IMR-90 (cell line): Measurements from ENCODE around the gene CCDC71. TPM values are rescaled to one million over a fixed set of nuclear protein-coding genes. Genes with fewer than 3 reads are reported as not detected.
A peak's percentile ranks its signal among the peaks of the same experiment; 100 is the strongest.

Experiments
- ATAC-seq: fragments of 200-7000 bp; cut with Tn5 transposase; 2 replicates; pipeline ENCODE4 v1.9.1; 2020; ENCODE audit warnings: low read depth, mild to moderate bottlenecking, moderate library complexity
- BruUV-seq: library from RNA; stranded (reverse); fragments of 400-500 nt; replicated peaks from 2 replicates; lab custom pipeline; 2021; lab: Mats Ljungman, UMichigan
- CTCF ChIA-PET: fragments of 300-600 bp; formaldehyde crosslinking; extraction: SDS; loops from one replicate; lab custom pipeline; 2021; ENCODE audit warnings: antibody characterized with exemption; lab: Yijun Ruan, JAX
- POLR2A ChIA-PET: fragments of 300-600 bp; sonication (Branson Sonifier 250); formaldehyde crosslinking; loops from one replicate; lab custom pipeline; 2022; ENCODE audit warnings: antibody characterized with exemption; ENCODE audit not compliant: unreplicated experiment; lab: Charles Lee
- DNase-seq: peaks from one replicate; pipeline ENCODE4 v3.0.0; 2013
- H2AFZ ChIP-seq: replicated peaks from 2 replicates; pipeline ENCODE3; 2013; ENCODE audit warnings: low read length, mild to moderate bottlenecking; ENCODE audit not compliant: poor library complexity
- H2AK5ac ChIP-seq: 2 replicates; pipeline ENCODE4 v1.6.1; 2013; ENCODE audit warnings: low read depth, low read length, inconsistent platforms
- H2AK9ac ChIP-seq: replicated peaks from 2 replicates; pipeline ENCODE3; 2013; ENCODE audit warnings: mild to moderate bottlenecking, low read depth, low read length, moderate library complexity; ENCODE audit not compliant: poor library complexity
- H2BK120ac ChIP-seq: 2 replicates; pipeline ENCODE4 v1.6.1; 2013; ENCODE audit warnings: low read depth, low read length, inconsistent platforms
- H2BK15ac ChIP-seq: 3 replicates; pipeline ENCODE4 v1.6.1; 2013; ENCODE audit warnings: low read depth, low read length, inconsistent platforms
- H2BK20ac ChIP-seq: 2 replicates; pipeline ENCODE4 v1.6.1; 2013; ENCODE audit warnings: low read depth, mild to moderate bottlenecking, inconsistent platforms, low read length, moderate library complexity
- H2BK5ac ChIP-seq: 2 replicates; pipeline ENCODE4 v1.6.1; 2013; ENCODE audit warnings: mild to moderate bottlenecking, low read depth, low read length, inconsistent platforms; ENCODE audit not compliant: poor library complexity, severe bottlenecking
- H3K14ac ChIP-seq: replicated peaks from 2 replicates; pipeline ENCODE4 v1.6.1; 2013; ENCODE audit warnings: low read depth, low read length, inconsistent platforms
- H3K18ac ChIP-seq: 2 replicates; pipeline ENCODE4 v1.6.1; 2013; ENCODE audit warnings: low read depth, low read length, control low read depth
- H3K23ac ChIP-seq: 2 replicates; pipeline ENCODE4 v1.6.1; 2013; ENCODE audit warnings: low read depth, low read length, inconsistent platforms
- H3K27ac ChIP-seq: 2 replicates; pipeline ENCODE4 v1.5.1; 2013; ENCODE audit warnings: mild to moderate bottlenecking, control low read depth, low read length; ENCODE audit not compliant: insufficient read depth
- H3K27me3 ChIP-seq: 2 replicates; pipeline ENCODE4 v1.6.1; 2013; ENCODE audit warnings: low read length; ENCODE audit not compliant: control insufficient read depth, insufficient read depth
- H3K36me3 ChIP-seq: 2 replicates; pipeline ENCODE4 v1.6.1; 2013; ENCODE audit warnings: low read length, mixed read lengths; ENCODE audit not compliant: control insufficient read depth, insufficient read depth
- H3K4ac ChIP-seq: 2 replicates; pipeline ENCODE4 v1.6.1; 2013; ENCODE audit warnings: low read depth, low read length, inconsistent platforms
- H3K4me1 ChIP-seq: 2 replicates; pipeline ENCODE4 v1.6.1; 2013; ENCODE audit warnings: low read length, mixed read lengths; ENCODE audit not compliant: control insufficient read depth, insufficient read depth
- H3K4me2 ChIP-seq: 2 replicates; pipeline ENCODE4 v1.6.1; 2013; ENCODE audit warnings: low read depth, mild to moderate bottlenecking, control low read depth, low read length, moderate library complexity
- H3K4me3 ChIP-seq: 2 replicates; pipeline ENCODE4 v1.5.1; 2013; ENCODE audit warnings: low read depth, mild to moderate bottlenecking, control low read depth, low read length, moderate library complexity; ENCODE audit not compliant: insufficient read depth
- H3K56ac ChIP-seq: 2 replicates; pipeline ENCODE4 v1.6.1; 2013; ENCODE audit warnings: low read length, inconsistent platforms; ENCODE audit not compliant: insufficient read depth; ENCODE audit errors: extremely low read depth
- H3K79me1 ChIP-seq, 2 experiments: 2 replicates each; pipeline ENCODE4 v1.6.1; 2013; ENCODE audit warnings: low read length in 2 of 2, inconsistent platforms in 1 of 2, low read depth in 1 of 2
- H3K9ac ChIP-seq: 2 replicates; pipeline ENCODE4 v1.6.1; 2013; ENCODE audit warnings: low read depth, low read length, control low read depth
- H3K9me1 ChIP-seq: 2 replicates; pipeline ENCODE4 v1.6.1; 2013; ENCODE audit warnings: low read length, inconsistent platforms; ENCODE audit not compliant: insufficient read depth
- H3K9me3 ChIP-seq: 2 replicates; pipeline ENCODE4 v1.6.1; 2013; ENCODE audit warnings: low read length; ENCODE audit not compliant: control insufficient read depth, insufficient read depth
- H4K20me1 ChIP-seq: 2 replicates; pipeline ENCODE4 v1.6.1; 2013; ENCODE audit warnings: low read length, inconsistent platforms; ENCODE audit not compliant: insufficient read depth
- H4K5ac ChIP-seq: 2 replicates; pipeline ENCODE4 v1.6.1; 2013; ENCODE audit warnings: mild to moderate bottlenecking, low read depth, low read length, control low read depth
- H4K8ac ChIP-seq, 2 experiments: 2 replicates each; pipeline ENCODE4 v1.6.1; 2013; ENCODE audit warnings: low read depth in 2 of 2, low read length in 2 of 2, control low read depth in 1 of 2, inconsistent platforms in 1 of 2
- H4K91ac ChIP-seq: 2 replicates; pipeline ENCODE4 v1.6.1; 2013; ENCODE audit warnings: low read depth, low read length, inconsistent platforms; ENCODE audit not compliant: insufficient read depth
- BHLHE40 ChIP-seq: fragments of 150-350 bp; IDR thresholded peaks from 2 replicates; pipeline ENCODE4 v1.6.1; 2016; ENCODE audit warnings: mild to moderate bottlenecking, low read depth, low read length
- CEBPB ChIP-seq: IDR thresholded peaks from 2 replicates; pipeline ENCODE4 v1.6.1; 2012; ENCODE audit warnings: low read depth, low read length, improper control_type of control experiment
- CHD1 ChIP-seq: IDR thresholded peaks from 2 replicates; pipeline ENCODE4 v1.6.1; 2012; ENCODE audit warnings: low read depth, low read length, improper control_type of control experiment
- CTCF ChIP-seq: conservative IDR thresholded peaks from 2 replicates; pipeline ENCODE4 v1.5.1; 2012; ENCODE audit warnings: mild to moderate bottlenecking, low read depth, low read length, improper control_type of control experiment
- FOS ChIP-seq: fragments of 150-350 bp; IDR thresholded peaks from 2 replicates; pipeline ENCODE4 v1.6.1; 2016; ENCODE audit warnings: low read depth, low read length
- MAFK ChIP-seq: IDR thresholded peaks from 2 replicates; pipeline ENCODE4 v1.6.1; 2012; ENCODE audit warnings: low read depth, low read length, improper control_type of control experiment
- MAZ ChIP-seq: IDR thresholded peaks from 2 replicates; pipeline ENCODE4 v1.6.1; 2012; ENCODE audit warnings: low read depth, mild to moderate bottlenecking, low read length, improper control_type of control experiment, moderate library complexity, borderline replicate concordance
- MXI1 ChIP-seq: IDR thresholded peaks from 2 replicates; pipeline ENCODE4 v1.6.1; 2012; ENCODE audit warnings: low read depth, mild to moderate bottlenecking, low read length, moderate library complexity, borderline replicate concordance
- NFE2L2 ChIP-seq: fragments of 150-350 bp; IDR thresholded peaks from 2 replicates; pipeline ENCODE4 v1.6.1; 2016; ENCODE audit warnings: low read depth, mild to moderate bottlenecking, low read length
- POLR2A ChIP-seq: IDR thresholded peaks from 2 replicates; pipeline ENCODE4 v1.6.1; 2012; ENCODE audit warnings: mild to moderate bottlenecking, low read depth, low read length
- RAD21 ChIP-seq: IDR thresholded peaks from 2 replicates; pipeline ENCODE4 v1.6.1; 2012; ENCODE audit warnings: low read length, improper control_type of control experiment
- RCOR1 ChIP-seq: IDR thresholded peaks from 2 replicates; pipeline ENCODE4 v1.6.1; 2012; ENCODE audit warnings: mild to moderate bottlenecking, low read length, improper control_type of control experiment; ENCODE audit not compliant: insufficient replicate concordance
- RFX5 ChIP-seq: IDR thresholded peaks from 2 replicates; pipeline ENCODE4 v1.8.0; 2012; ENCODE audit warnings: low read depth, mild to moderate bottlenecking, low read length, moderate library complexity
- SMC3 ChIP-seq: fragments of 150-350 bp; IDR thresholded peaks from 2 replicates; pipeline ENCODE4 v1.6.1; 2016; ENCODE audit warnings: low read depth, mild to moderate bottlenecking, antibody characterized with exemption, low read length, moderate library complexity
- WGBS, 2 experiments: methylation state at CpG; one replicate each; pipeline versions ENCODE4 v1.1.5 to v1.1.7; 2013; ENCODE audit warnings: missing lambda C conversion rate in 2 of 2; ENCODE audit not compliant: insufficient read length in 1 of 2; ENCODE audit errors: extremely low coverage in 2 of 2; 5-methylcytosine and 5-hydroxymethylcytosine counted together
- dilution Hi-C: fragments of 300-500 bp; cut with HindIII; formaldehyde crosslinking; loops from one replicate; pipeline ENCODE4 v1.14.3; 2018; ENCODE audit warnings: low sequenced_read_pairs; ENCODE audit not compliant: unreplicated experiment
- in situ Hi-C: fragments of 300-500 bp; cut with MboI; formaldehyde crosslinking; loops from 3 replicates; pipeline ENCODE4 v1.14.3; 2019; ENCODE audit warnings: low sequenced_read_pairs, inconsistent platforms, mixed read lengths
- intact Hi-C: fragments of 100-400 bp; cut with micrococcal nuclease; formaldehyde crosslinking; loops from 2 replicates; pipeline ENCODE4 v1.10.0; 2022
- polyA plus RNA-seq, 3 experiments: library from polyadenylated mRNA; depleted of rRNA; stranded (reverse); fragments of >200 nt; gene quantifications; 2 replicates each; pipeline ENCODE4 v1.2.3, GENCODE V29; 2012; ENCODE audit warnings: low replicate concordance in 1 of 3
- total RNA-seq: library from RNA; depleted of rRNA; stranded (reverse); fragments of >200 nt; gene quantifications from 2 replicates; pipeline ENCODE4 v1.2.3, GENCODE V29; 2012
- TF ChIP-seq, protein P1 (sequence below): fragments of 150-350 bp; IDR thresholded peaks from 2 replicates; pipeline ENCODE4 v1.6.1; 2017; ENCODE audit warnings: mild to moderate bottlenecking, antibody characterized with exemption, low read length, low read depth

CCDC71 gene
- total and polyA plus RNA-seq, 2 of the 4 experiments (the other 2 are of a cell fraction), result 29.4 to 35.9 TPM

- H4K91ac ChIP-seq, result no peak overlapping the region
- no peaks in the 10 kb centered on the region for H3K9me1 ChIP-seq
- no peak overlapping the region for H4K5ac ChIP-seq
- H2AFZ ChIP-seq, result peak overlapping the region; percentile 90
- H2BK5ac ChIP-seq, result peak overlapping the region; percentile 48
- BruUV-seq, result no TSS peak
- no peak overlapping the region for H3K23ac ChIP-seq
- H3K9ac ChIP-seq, result no peak overlapping the region
- ChIA-PET CTCF (no interaction called here), POLR2A (no interaction called here)
- H3K14ac ChIP-seq, result no peak overlapping the region
- H2BK120ac ChIP-seq, result 0 out of 2 replicates have a peak overlapping the region, but pooled peaks have one; percentile 4
- dilution Hi-C loops, result no loop called here
- peaks cover 1% of the 10 kb centered on the region; the same call in 1 of the 2 replicates for H3K27me3 ChIP-seq
- no peak overlapping the region for H2BK20ac ChIP-seq
- intact Hi-C loops, result no loop called here
- no peaks in the 10 kb centered on the region for H3K36me3 ChIP-seq
- no peak overlapping the region for H2BK15ac ChIP-seq
- peak overlapping the region; percentile 75 for H3K4ac ChIP-seq
- DNase-seq (peak; percentile 24), ATAC-seq (0 out of 2 replicates have a peak, but pooled peaks have one; percentile 17)
- no peak overlapping the region for H3K18ac ChIP-seq
- H4K8ac ChIP-seq, result peak overlapping the region in 1 of 2 experiments; percentile 74; a peak in 3 of 4 replicates
- peak overlapping the region; percentile 21; the same call in 1 of the 2 replicates for H3K27ac ChIP-seq
- in situ Hi-C loops, result no loop called here
- H3K4me2 ChIP-seq, result no peak overlapping the region
- H3K56ac ChIP-seq, result no peak overlapping the region; the same call in 1 of the 2 replicates
- WGBS, 2 experiments, result 19% methylated on average over 14 of the region's 53 CpGs; no CpG with 5 or more reads in 1 of the 2 experiments
- H2AK5ac ChIP-seq, result 0 out of 2 replicates have a peak overlapping the region, but pooled peaks have one; percentile 39
- no peaks in the 10 kb centered on the region for H3K9me3 ChIP-seq
- no peaks in the 10 kb centered on the region for H4K20me1 ChIP-seq
- H3K79me1 ChIP-seq, result no peaks in the 10 kb centered on the region
- H2AK9ac ChIP-seq, result no peak overlapping the region
- H3K4me3 ChIP-seq, result no peak overlapping the region
- no peaks in the 10 kb centered on the region for H3K4me1 ChIP-seq
- no peak for TF ChIP-seq RCOR1
- no peak for TF ChIP-seq FOS
- TF ChIP-seq NFE2L2, result no peak
- TF ChIP-seq CTCF, result no peak
- TF ChIP-seq BHLHE40, result no peak; the same call in 1 of the 2 replicates
- TF ChIP-seq RAD21, result no peak
- TF ChIP-seq RFX5, result no peak
- TF ChIP-seq MAZ, result no peak
- no peak for TF ChIP-seq MAFK
- no peak for TF ChIP-seq CEBPB
- no peak for TF ChIP-seq POLR2A
- TF ChIP-seq, protein P1, sequence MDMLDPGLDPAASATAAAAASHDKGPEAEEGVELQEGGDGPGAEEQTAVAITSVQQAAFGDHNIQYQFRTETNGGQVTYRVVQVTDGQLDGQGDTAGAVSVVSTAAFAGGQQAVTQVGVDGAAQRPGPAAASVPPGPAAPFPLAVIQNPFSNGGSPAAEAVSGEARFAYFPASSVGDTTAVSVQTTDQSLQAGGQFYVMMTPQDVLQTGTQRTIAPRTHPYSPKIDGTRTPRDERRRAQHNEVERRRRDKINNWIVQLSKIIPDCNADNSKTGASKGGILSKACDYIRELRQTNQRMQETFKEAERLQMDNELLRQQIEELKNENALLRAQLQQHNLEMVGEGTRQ, result no peak
- no peak for TF ChIP-seq CHD1
- no peak for TF ChIP-seq MXI1
- TF ChIP-seq SMC3, result no peak
Measured at GRCh38 chr3:49199239-49199899, 33.2 kb upstream of the CCDC71 start.
